ENCODE data around the gene PRSS37. TPM values are rescaled to one million over a fixed set of nuclear protein-coding genes. Genes with fewer than 3 reads are reported as not detected.

PRSS37 gene
- total and polyA plus RNA-seq, 2 experiments from 2014 or later: not detected

GRCh38 chr7:141866974-141867373 lies 25.7 kb upstream of the PRSS37 start:
- Histone ChIP-seq H3K9ac (no peak overlapping the region), H3K4me3 (no peak overlapping the region), H3K79me2 (ENCODE audit: insufficient read depth) (no peaks in the 10 kb centered on the region), H3K27ac (no peak overlapping the region), H3K9me3 (ENCODE audit: low read depth) (no peaks in the 10 kb centered on the region), H3K27me3 (replicated peaks; ENCODE audit: insufficient read depth) (no peaks in the 10 kb centered on the region), H2AFZ (no peak overlapping the region), H3K4me1 (ENCODE audit: insufficient read depth) (no peaks in the 10 kb centered on the region), H4K20me1 (ENCODE audit: insufficient read depth) (no peaks in the 10 kb centered on the region), H3K9me2 (ENCODE audit: insufficient read depth) (no peaks in the 10 kb centered on the region), H3K4me2 (ENCODE audit: unreplicated experiment) (no peak overlapping the region), H3K36me3 (ENCODE audit: low read depth) (no peaks in the 10 kb centered on the region), H3F3A (ENCODE audit: insufficient read depth) (no peaks in the 10 kb centered on the region)
- in situ Hi-C loops (cut with MboI): no loop called here
- TF ChIP-seq EZH2 (IDR thresholded peaks at IDR 0.05; ENCODE audit: insufficient read depth, poor library complexity, severe bottlenecking): no peak
- TF ChIP-seq EZH2phosphoT487 (IDR thresholded peaks at IDR 0.05; ENCODE audit: insufficient read depth, low read depth): no peak
- DNase-seq: no peak
- 49 to 60% methylated on average over 2 of the region's 2 CpGs for WGBS, 2 experiments (ENCODE audit: low coverage in 1 of 2, low lambda C conversion rate in 2 of 2, missing lambda C conversion rate in 2 of 2)

GRCh38 chr7:141864765-141865447 lies 23.6 kb upstream of the PRSS37 start:
- H3K79me2 ChIP-seq (ENCODE audit: insufficient read depth): no peaks in the 10 kb centered on the region
- H3F3A ChIP-seq (ENCODE audit: insufficient read depth): no peaks in the 10 kb centered on the region
- H3K9ac ChIP-seq: no peak overlapping the region
- H3K36me3 ChIP-seq (ENCODE audit: low read depth): no peaks in the 10 kb centered on the region
- H3K9me3 ChIP-seq (ENCODE audit: low read depth): no peaks in the 10 kb centered on the region
- in situ Hi-C loops (cut with MboI): no loop called here
- no peak overlapping the region for H3K27ac ChIP-seq
- H2AFZ ChIP-seq: no peak overlapping the region
- no peaks in the 10 kb centered on the region for H4K20me1 ChIP-seq (ENCODE audit: insufficient read depth)
- TF ChIP-seq EZH2 (IDR thresholded peaks at IDR 0.05; ENCODE audit: insufficient read depth, poor library complexity, severe bottlenecking): no peak
- no peak for TF ChIP-seq EZH2phosphoT487 (IDR thresholded peaks at IDR 0.05; ENCODE audit: insufficient read depth, low read depth)
- WGBS, 2 experiments (ENCODE audit: low coverage in 1 of 2, low lambda C conversion rate in 2 of 2, missing lambda C conversion rate in 2 of 2): 11% methylated on average over 2 of the region's 2 CpGs
- H3K4me1 ChIP-seq (ENCODE audit: insufficient read depth): no peaks in the 10 kb centered on the region
- no peaks in the 10 kb centered on the region for H3K27me3 ChIP-seq (replicated peaks; ENCODE audit: insufficient read depth)
- no peak overlapping the region for H3K4me3 ChIP-seq
- H3K4me2 ChIP-seq (ENCODE audit: unreplicated experiment): no peak overlapping the region
- DNase-seq: peak; percentile 47
- H3K9me2 ChIP-seq (ENCODE audit: insufficient read depth): no peaks in the 10 kb centered on the region

- no peak for DNase-seq
- Histone ChIP-seq H2AFZ (no peak overlapping the region), H3K4me2 (ENCODE audit: unreplicated experiment) (no peak overlapping the region), H3K4me3 (no peak overlapping the region), H4K20me1 (ENCODE audit: insufficient read depth) (no peaks in the 10 kb centered on the region), H3K27ac (no peak overlapping the region), H3K9ac (no peak overlapping the region), H3K9me2 (ENCODE audit: insufficient read depth) (no peaks in the 10 kb centered on the region), H3K79me2 (ENCODE audit: insufficient read depth) (no peaks in the 10 kb centered on the region), H3K9me3 (ENCODE audit: low read depth) (no peaks in the 10 kb centered on the region), H3F3A (ENCODE audit: insufficient read depth) (no peaks in the 10 kb centered on the region), H3K27me3 (replicated peaks; ENCODE audit: insufficient read depth) (no peaks in the 10 kb centered on the region), H3K4me1 (ENCODE audit: insufficient read depth) (no peaks in the 10 kb centered on the region), H3K36me3 (ENCODE audit: low read depth) (no peaks in the 10 kb centered on the region)
- in situ Hi-C loops (cut with MboI): no loop called here
- 17 to 24% methylated on average over 2 of the region's 2 CpGs for WGBS, 2 experiments (ENCODE audit: low coverage in 1 of 2, low lambda C conversion rate in 2 of 2, missing lambda C conversion rate in 2 of 2)
- TF ChIP-seq EZH2 (IDR thresholded peaks at IDR 0.05; ENCODE audit: insufficient read depth, poor library complexity, severe bottlenecking) (no peak), EZH2phosphoT487 (IDR thresholded peaks at IDR 0.05; ENCODE audit: insufficient read depth, low read depth) (no peak)
Measured at GRCh38 chr7:141860207-141860606, 18.9 kb upstream of the PRSS37 start.

GRCh38 chr7:141847996-141848395 lies 6.7 kb upstream of the PRSS37 start:
- H3K79me2 ChIP-seq (ENCODE audit: insufficient read depth): no peaks in the 10 kb centered on the region
- 11 to 19% methylated on average over 5 of the region's 5 CpGs for WGBS, 2 experiments (ENCODE audit: low coverage in 1 of 2, low lambda C conversion rate in 2 of 2, missing lambda C conversion rate in 2 of 2)
- H2AFZ ChIP-seq: no peak overlapping the region
- no peaks in the 10 kb centered on the region for H3K4me1 ChIP-seq (ENCODE audit: insufficient read depth)
- no peaks in the 10 kb centered on the region for H3K9me2 ChIP-seq (ENCODE audit: insufficient read depth)
- DNase-seq: no peak
- no peak overlapping the region for H3K4me3 ChIP-seq
- no peaks in the 10 kb centered on the region for H3K9me3 ChIP-seq (ENCODE audit: low read depth)
- H3K27me3 ChIP-seq (replicated peaks; ENCODE audit: insufficient read depth): no peaks in the 10 kb centered on the region
- no peaks in the 10 kb centered on the region for H4K20me1 ChIP-seq (ENCODE audit: insufficient read depth)
- H3F3A ChIP-seq (ENCODE audit: insufficient read depth): no peaks in the 10 kb centered on the region
- H3K36me3 ChIP-seq (ENCODE audit: low read depth): no peaks in the 10 kb centered on the region
- no peak overlapping the region for H3K9ac ChIP-seq
- H3K27ac ChIP-seq: no peak overlapping the region
- TF ChIP-seq EZH2 (IDR thresholded peaks at IDR 0.05; ENCODE audit: insufficient read depth, poor library complexity, severe bottlenecking): no peak
- no peak for TF ChIP-seq EZH2phosphoT487 (IDR thresholded peaks at IDR 0.05; ENCODE audit: insufficient read depth, low read depth)
- H3K4me2 ChIP-seq (ENCODE audit: unreplicated experiment): no peak overlapping the region
- in situ Hi-C loops (cut with MboI): no loop called here

- no peaks in the 10 kb centered on the region for H3K27me3 ChIP-seq (replicated peaks; ENCODE audit: insufficient read depth)
- H3K4me2 ChIP-seq (ENCODE audit: unreplicated experiment): no peak overlapping the region
- no peak overlapping the region for H3K27ac ChIP-seq
- DNase-seq: no peak
- no peaks in the 10 kb centered on the region for H3K79me2 ChIP-seq (ENCODE audit: insufficient read depth)
- no peaks in the 10 kb centered on the region for H4K20me1 ChIP-seq (ENCODE audit: insufficient read depth)
- no peak overlapping the region for H2AFZ ChIP-seq
- no peaks in the 10 kb centered on the region for H3F3A ChIP-seq (ENCODE audit: insufficient read depth)
- H3K9ac ChIP-seq: no peak overlapping the region
- TF ChIP-seq EZH2 (IDR thresholded peaks at IDR 0.05; ENCODE audit: insufficient read depth, poor library complexity, severe bottlenecking) (no peak), EZH2phosphoT487 (IDR thresholded peaks at IDR 0.05; ENCODE audit: insufficient read depth, low read depth) (no peak)
- no peaks in the 10 kb centered on the region for H3K4me1 ChIP-seq (ENCODE audit: insufficient read depth)
- no peaks in the 10 kb centered on the region for H3K36me3 ChIP-seq (ENCODE audit: low read depth)
- in situ Hi-C loops (cut with MboI): no loop called here
- H3K4me3 ChIP-seq: no peak overlapping the region
- H3K9me2 ChIP-seq (ENCODE audit: insufficient read depth): no peaks in the 10 kb centered on the region
- H3K9me3 ChIP-seq (ENCODE audit: low read depth): no peaks in the 10 kb centered on the region
Measured at GRCh38 chr7:141844256-141844655, 3.0 kb upstream of the PRSS37 start.
